ENCODE results near the gene TMPRSS11A.

The TMPRSS11A gene

DNA sequence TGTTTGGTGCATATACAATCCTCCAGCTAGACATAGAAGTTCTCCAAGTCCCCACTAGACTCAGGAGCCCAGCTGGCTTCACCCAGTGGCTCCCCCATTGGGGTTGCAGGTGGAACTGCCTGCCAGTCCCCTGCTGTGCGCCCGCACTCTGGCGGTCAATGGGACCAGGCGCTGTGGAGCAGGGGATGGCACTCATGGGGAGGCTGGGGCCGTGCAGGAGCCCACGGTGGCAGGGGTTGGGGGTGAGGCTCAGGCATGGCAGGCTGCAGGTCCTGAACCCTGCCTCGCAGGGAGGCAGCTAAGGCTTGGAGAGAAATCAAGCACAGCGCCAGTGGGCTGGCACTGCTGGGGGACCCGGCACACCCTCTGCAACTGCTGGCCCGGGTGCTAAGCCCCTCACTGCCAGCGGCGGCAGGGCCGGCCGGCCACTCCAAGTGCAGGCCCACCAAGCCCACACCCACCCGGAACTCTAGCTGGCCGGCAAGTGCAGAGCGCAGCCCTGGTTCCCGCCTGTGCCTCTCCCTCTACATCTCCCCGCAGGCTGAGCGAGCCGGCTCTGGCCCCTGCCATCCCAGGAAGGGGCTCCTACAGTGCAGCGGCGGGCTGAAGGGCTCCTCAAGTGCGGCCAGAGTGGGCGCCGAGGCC lies 66.8 kb downstream of the TMPRSS11A start:
- TF ChIP-seq, protein P1, sequence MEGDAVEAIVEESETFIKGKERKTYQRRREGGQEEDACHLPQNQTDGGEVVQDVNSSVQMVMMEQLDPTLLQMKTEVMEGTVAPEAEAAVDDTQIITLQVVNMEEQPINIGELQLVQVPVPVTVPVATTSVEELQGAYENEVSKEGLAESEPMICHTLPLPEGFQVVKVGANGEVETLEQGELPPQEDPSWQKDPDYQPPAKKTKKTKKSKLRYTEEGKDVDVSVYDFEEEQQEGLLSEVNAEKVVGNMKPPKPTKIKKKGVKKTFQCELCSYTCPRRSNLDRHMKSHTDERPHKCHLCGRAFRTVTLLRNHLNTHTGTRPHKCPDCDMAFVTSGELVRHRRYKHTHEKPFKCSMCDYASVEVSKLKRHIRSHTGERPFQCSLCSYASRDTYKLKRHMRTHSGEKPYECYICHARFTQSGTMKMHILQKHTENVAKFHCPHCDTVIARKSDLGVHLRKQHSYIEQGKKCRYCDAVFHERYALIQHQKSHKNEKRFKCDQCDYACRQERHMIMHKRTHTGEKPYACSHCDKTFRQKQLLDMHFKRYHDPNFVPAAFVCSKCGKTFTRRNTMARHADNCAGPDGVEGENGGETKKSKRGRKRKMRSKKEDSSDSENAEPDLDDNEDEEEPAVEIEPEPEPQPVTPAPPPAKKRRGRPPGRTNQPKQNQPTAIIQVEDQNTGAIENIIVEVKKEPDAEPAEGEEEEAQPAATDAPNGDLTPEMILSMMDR (IDR thresholded peaks at IDR 0.05; ENCODE audit: borderline replicate concordance, control extremely low read depth, extremely low read depth, insufficient read depth, missing control alignments), result no peak
- DNase-seq (ENCODE audit: low spot score), result no peak
- in situ Hi-C loops (cut with MboI; ENCODE audit: low sequenced_read_pairs, unreplicated experiment), result no loop called here

DNA sequence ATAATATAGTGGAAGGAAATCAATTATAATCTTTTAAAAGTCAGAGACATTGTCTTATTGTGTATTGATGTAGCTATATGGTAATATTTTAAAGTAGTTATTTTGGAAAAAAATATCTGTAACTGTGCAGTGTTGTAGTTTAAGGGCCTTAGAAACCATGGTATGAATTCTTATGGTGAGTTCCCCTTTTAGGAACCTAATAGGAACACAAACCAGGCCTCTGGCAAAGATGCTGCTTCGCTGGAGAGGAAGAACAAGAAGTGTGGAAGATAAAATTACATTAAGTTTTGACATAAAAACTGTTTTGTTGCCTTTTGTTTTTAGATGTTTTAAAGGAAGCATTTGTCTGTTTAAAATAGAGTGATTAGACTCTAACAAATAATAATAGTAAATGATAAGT lies 68.6 kb downstream of the TMPRSS11A start:
- in situ Hi-C loops (cut with MboI; ENCODE audit: low sequenced_read_pairs, unreplicated experiment), result no loop called here
- TF ChIP-seq, protein P1 (IDR thresholded peaks at IDR 0.05; ENCODE audit: borderline replicate concordance, control extremely low read depth, extremely low read depth, insufficient read depth, missing control alignments), result no peak
- no peak for DNase-seq (ENCODE audit: low spot score)

DNA sequence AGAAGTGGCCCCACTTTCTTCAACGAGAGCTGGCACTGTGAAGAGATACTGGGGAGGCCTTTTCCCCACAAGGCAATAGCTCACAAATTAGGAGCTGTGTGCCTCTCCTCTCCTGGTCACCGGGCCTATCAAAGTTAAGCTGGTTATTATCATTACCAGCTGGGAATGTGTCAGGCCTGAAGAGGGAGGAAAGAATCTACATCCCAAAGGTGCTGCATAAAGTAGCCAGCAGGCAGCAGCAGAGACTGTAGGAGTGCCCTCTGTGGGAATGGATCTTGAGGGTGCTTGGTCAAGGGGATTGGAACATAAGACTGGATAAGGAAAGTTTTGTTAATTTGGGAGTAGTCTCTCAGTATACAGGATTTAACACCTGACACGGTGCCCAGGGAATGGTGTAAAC lies 70.4 kb downstream of the TMPRSS11A start:
- DNase-seq (ENCODE audit: low spot score), result no peak
- in situ Hi-C loops (cut with MboI; ENCODE audit: low sequenced_read_pairs, unreplicated experiment), result no loop called here
- TF ChIP-seq, protein P1 (IDR thresholded peaks at IDR 0.05; ENCODE audit: borderline replicate concordance, control extremely low read depth, extremely low read depth, insufficient read depth, missing control alignments), result no peak

DNA sequence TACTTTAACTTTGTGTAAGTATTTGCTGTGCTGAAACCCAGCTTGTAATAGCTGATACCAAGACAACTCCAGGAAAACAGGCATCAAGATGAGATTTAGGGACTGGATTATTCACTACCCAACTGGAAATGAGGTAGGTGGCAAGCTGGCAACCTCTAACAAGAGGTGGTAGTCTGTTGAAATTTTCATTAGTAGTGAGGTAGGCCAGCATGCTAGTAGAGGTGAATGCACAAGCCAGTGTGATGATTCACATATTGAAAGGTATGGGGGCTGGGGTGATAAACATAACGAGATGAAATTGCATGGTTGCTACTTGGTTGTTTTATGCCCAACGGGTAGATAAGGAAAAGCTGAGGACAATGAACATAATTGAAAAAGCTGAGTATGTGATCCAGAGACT lies 71.0 kb downstream of the TMPRSS11A start:
- in situ Hi-C loops (cut with MboI; ENCODE audit: low sequenced_read_pairs, unreplicated experiment), result no loop called here

DNA sequence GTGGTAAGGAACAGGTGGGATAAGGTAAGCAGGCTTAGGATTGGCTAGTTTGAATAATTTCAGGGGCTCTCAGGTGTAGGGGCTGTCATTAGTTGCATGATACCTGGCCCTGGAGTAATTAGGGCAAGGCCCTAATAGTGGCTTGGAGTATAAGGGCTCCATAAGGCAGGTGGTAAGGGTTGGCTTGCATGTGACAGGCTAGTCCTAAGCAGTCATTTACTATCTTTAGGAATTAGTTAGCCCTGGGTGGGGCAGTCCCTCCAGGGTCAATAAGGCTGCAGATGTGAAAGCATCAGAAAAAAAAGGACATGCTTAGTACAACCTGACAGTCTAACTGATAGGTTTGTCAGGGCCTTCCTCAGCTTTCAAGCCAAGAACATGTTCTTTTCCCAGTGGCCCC lies 71.6 kb downstream of the TMPRSS11A start:
- TF ChIP-seq, protein P1 (IDR thresholded peaks at IDR 0.05; ENCODE audit: borderline replicate concordance, control extremely low read depth, extremely low read depth, insufficient read depth, missing control alignments), result no peak
- in situ Hi-C loops (cut with MboI; ENCODE audit: low sequenced_read_pairs, unreplicated experiment), result no loop called here
- DNase-seq (ENCODE audit: low spot score), result no peak

More for the DNA sequence above, 71.0 kb downstream of the TMPRSS11A start:
- TF ChIP-seq, protein P1 (IDR thresholded peaks at IDR 0.05; ENCODE audit: borderline replicate concordance, control extremely low read depth, extremely low read depth, insufficient read depth, missing control alignments), result no peak
- DNase-seq (ENCODE audit: low spot score), result no peak

DNA sequence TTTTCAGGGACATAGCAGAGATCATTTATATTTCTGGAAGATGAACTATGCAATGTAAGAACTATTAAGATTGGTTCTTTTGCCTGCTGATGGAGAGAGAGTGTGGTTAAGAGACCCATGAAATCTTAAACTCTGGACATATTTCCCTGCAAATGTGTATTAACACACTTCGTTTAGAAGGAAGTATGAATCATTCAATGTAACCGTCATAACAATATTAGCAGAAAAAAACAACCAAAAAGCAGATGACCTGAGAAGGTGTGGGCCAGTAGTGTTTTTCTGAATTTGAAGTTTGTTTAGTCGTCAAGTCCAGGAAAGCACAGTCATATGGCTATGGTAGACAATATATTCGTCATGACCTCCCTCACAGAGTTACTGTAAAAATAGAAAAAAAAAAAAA lies 77.0 kb downstream of the TMPRSS11A start:
- TF ChIP-seq, protein P1 (IDR thresholded peaks at IDR 0.05; ENCODE audit: borderline replicate concordance, control extremely low read depth, extremely low read depth, insufficient read depth, missing control alignments), result no peak
- in situ Hi-C loops (cut with MboI; ENCODE audit: low sequenced_read_pairs, unreplicated experiment), result no loop called here
- DNase-seq (ENCODE audit: low spot score), result no peak
